Effector memory CD4-positive, alpha-beta T cell (primary cell): ENCODE data around the gene LTBP2.

ENCODE experiments used
- DNase-seq, 3 donors: peaks; one replicate each; pipeline ENCODE4 v3.0.0-alpha.2; 2020
- H3K27ac ChIP-seq: 2 replicates; pipeline ENCODE4 v1.7.0; 2013; ENCODE audit warnings: mild to moderate bottlenecking, low read length, moderate library complexity; ENCODE audit not compliant: insufficient read depth, poor library complexity, severe bottlenecking
- H3K27me3 ChIP-seq: replicated peaks from 2 replicates; pipeline ENCODE4 v1.7.0; 2013; ENCODE audit warnings: mild to moderate bottlenecking, low read length; ENCODE audit not compliant: insufficient read depth, control insufficient read depth, poor library complexity, severe bottlenecking
- H3K36me3 ChIP-seq: 2 replicates; pipeline ENCODE4 v1.7.0; 2013; ENCODE audit warnings: mild to moderate bottlenecking, low read length, moderate library complexity; ENCODE audit not compliant: control insufficient read depth, insufficient read depth
- H3K4me1 ChIP-seq: 2 replicates; pipeline ENCODE4 v1.7.0; 2013; ENCODE audit warnings: low read length, mild to moderate bottlenecking; ENCODE audit not compliant: control insufficient read depth, insufficient read depth, poor library complexity, severe bottlenecking
- H3K4me3 ChIP-seq: 2 replicates; pipeline ENCODE4 v1.7.0; 2013; ENCODE audit warnings: low read length, low read depth, mild to moderate bottlenecking; ENCODE audit not compliant: insufficient read depth, poor library complexity, severe bottlenecking
- H3K9me3 ChIP-seq: 2 replicates; pipeline ENCODE4 v1.7.0; 2013; ENCODE audit warnings: mild to moderate bottlenecking, low read length, moderate library complexity; ENCODE audit not compliant: control insufficient read depth

LTBP2 gene

DNA sequence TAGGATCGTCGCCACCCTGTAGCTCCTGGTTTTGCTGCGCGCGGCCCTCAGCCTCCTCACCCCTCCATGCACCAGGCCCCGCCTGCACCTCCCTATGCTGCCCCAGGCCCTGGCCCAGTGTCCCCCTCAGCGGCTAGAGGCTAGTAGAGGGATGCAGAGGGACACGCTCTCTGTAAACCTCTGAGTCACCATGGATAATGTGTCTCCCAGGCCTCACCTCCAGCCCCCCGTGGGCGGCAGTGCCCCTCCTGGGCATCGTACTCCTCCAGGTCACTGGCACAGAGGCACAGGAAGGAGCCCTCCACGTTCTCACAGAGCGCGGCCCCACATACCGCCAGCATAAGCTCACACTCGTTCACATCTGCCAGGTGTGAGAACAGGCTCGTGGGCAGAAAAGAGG is 106.2 kb downstream of the LTBP2 start:
- Histone ChIP-seq H3K27ac (no peak overlapping the region), H3K36me3 (no peaks in the 10 kb centered on the region), H3K4me1 (peaks cover 2% of the 10 kb centered on the region), H3K9me3 (no peaks in the 10 kb centered on the region), H3K27me3 (no peaks in the 10 kb centered on the region), H3K4me3 (no peak overlapping the region)
- DNase-seq, result no peak

DNA sequence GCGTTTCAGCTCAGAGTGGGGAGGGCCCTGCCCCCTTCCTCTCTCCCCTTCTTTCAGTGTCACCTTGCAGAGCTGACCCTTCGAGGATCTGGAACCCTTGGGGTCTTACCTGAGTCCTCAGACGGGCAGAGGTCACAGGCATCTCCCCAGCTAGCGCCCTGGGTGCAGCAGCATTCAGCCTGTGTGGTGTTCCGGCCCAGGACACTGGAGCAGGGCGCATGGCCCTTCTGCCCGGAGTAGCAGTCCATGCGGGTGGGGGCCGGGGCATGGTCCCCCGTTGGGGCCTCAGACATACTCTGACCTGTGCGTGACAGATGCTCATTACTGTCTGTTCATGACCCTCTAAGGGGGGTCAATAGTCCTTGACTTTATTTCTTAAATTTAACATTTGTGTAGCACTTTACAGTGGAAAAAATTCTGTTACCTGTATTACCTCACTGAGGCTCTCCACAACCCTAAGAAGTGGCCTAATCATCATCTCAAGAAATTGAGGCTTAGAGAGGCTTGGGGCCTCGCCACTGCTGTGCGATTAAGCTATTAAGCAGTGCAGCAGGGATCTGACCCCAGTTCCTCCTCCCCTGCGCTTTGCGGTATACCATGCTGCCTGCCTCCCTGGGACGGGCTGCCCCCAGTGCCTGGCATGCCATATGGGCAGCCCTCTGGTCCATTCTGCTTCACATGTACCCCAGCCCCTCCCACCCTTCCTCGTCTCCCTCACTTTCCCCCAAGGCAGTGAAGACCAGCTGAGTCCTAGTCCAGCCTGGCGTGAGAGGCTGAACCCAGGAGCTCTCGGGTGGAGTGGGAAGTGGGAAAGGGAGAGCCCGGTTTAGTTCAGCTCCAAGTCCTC is 106.9 kb downstream of the LTBP2 start:
- H3K27me3 ChIP-seq, result no peaks in the 10 kb centered on the region
- no peaks in the 10 kb centered on the region for H3K36me3 ChIP-seq
- DNase-seq, result no peak
- peaks cover 2% of the 10 kb centered on the region for H3K4me1 ChIP-seq
- no peak overlapping the region for H3K27ac ChIP-seq
- no peaks in the 10 kb centered on the region for H3K9me3 ChIP-seq
- H3K4me3 ChIP-seq, result no peak overlapping the region

DNA sequence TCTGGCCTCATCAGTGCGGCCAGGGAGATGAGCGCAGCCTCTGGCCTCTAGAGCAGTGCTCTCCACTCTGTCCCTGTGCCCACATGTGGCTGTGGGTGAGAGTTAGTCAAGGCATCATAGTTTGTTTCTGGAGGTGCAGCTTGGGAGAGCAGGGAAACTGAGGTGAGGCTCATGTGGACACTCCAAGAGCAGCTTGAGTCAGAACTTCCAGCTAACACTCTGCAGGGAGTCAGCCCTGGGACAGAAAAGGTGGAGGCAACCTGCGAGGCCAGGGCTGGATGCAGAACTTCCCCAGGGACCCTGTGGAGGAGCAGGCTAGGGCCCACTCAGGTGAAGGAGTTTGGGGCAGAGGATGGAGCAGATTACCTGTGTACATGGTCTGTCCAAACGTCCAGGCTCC is 107.6 kb downstream of the LTBP2 start:
- Histone ChIP-seq H3K36me3 (no peaks in the 10 kb centered on the region), H3K27ac (no peak overlapping the region), H3K4me1 (peaks cover 2% of the 10 kb centered on the region), H3K4me3 (no peak overlapping the region), H3K9me3 (no peaks in the 10 kb centered on the region), H3K27me3 (no peaks in the 10 kb centered on the region)
- DNase-seq, result no peak

DNA sequence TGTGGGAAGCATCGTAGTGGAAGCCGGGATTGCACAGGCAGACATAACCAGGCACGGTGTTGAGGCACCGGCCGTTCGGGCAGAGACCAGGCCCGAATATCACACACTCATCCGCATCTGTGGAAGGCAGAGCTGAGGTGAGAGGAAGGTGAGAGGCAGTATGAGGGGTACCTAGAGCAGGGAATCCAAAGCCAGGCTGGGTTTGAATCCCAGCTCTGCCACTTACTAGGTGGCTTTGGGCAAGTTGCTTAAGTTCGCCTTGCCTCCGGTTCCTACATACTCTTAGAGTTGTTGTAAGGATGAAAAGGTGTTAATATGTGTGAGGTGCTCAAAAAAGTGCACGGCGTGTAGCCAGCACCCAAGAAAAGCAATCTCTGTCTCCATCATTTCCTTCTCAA is 108.1 kb downstream of the LTBP2 start:
- H3K27me3 ChIP-seq, result no peaks in the 10 kb centered on the region
- H3K36me3 ChIP-seq, result no peaks in the 10 kb centered on the region
- H3K9me3 ChIP-seq, result no peaks in the 10 kb centered on the region
- H3K27ac ChIP-seq, result no peak overlapping the region
- no peak for DNase-seq
- no peak overlapping the region for H3K4me3 ChIP-seq
- H3K4me1 ChIP-seq, result peaks cover 2% of the 10 kb centered on the region

- no peaks in the 10 kb centered on the region for H3K9me3 ChIP-seq
Measured at GRCh38 chr14:74503291-74503937, 108.6 kb downstream of the LTBP2 start.

GRCh38 chr14:74502236-74503019 is 109.6 kb downstream of the LTBP2 start:
- peaks cover 2% of the 10 kb centered on the region for H3K4me1 ChIP-seq
- H3K9me3 ChIP-seq, result no peaks in the 10 kb centered on the region
- no peaks in the 10 kb centered on the region for H3K36me3 ChIP-seq
- no peak overlapping the region for H3K27ac ChIP-seq
- no peak overlapping the region for H3K4me3 ChIP-seq
- H3K27me3 ChIP-seq, result no peaks in the 10 kb centered on the region
- no peak for DNase-seq

More at GRCh38 chr14:74503291-74503937, 108.6 kb downstream of the LTBP2 start:
- Histone ChIP-seq H3K4me1 (peaks cover 2% of the 10 kb centered on the region), H3K27me3 (no peaks in the 10 kb centered on the region), H3K4me3 (no peak overlapping the region), H3K36me3 (no peaks in the 10 kb centered on the region), H3K27ac (no peak overlapping the region)
- DNase-seq, result no peak

- Histone ChIP-seq H3K9me3 (no peaks in the 10 kb centered on the region), H3K36me3 (no peaks in the 10 kb centered on the region), H3K4me1 (peaks cover 2% of the 10 kb centered on the region), H3K4me3 (no peak overlapping the region), H3K27ac (no peak overlapping the region), H3K27me3 (no peaks in the 10 kb centered on the region)
- DNase-seq, result no peak
Measured at GRCh38 chr14:74501691-74502090, 110.3 kb downstream of the LTBP2 start.

GRCh38 chr14:74501135-74501614 is 110.9 kb downstream of the LTBP2 start:
- H3K4me1 ChIP-seq, result peaks cover 2% of the 10 kb centered on the region
- peaks cover under 1% of the 10 kb centered on the region for H3K36me3 ChIP-seq
- H3K4me3 ChIP-seq, result no peak overlapping the region
- no peak overlapping the region for H3K27ac ChIP-seq
- H3K27me3 ChIP-seq, result no peaks in the 10 kb centered on the region
- no peaks in the 10 kb centered on the region for H3K9me3 ChIP-seq
- no peak for DNase-seq

DNA sequence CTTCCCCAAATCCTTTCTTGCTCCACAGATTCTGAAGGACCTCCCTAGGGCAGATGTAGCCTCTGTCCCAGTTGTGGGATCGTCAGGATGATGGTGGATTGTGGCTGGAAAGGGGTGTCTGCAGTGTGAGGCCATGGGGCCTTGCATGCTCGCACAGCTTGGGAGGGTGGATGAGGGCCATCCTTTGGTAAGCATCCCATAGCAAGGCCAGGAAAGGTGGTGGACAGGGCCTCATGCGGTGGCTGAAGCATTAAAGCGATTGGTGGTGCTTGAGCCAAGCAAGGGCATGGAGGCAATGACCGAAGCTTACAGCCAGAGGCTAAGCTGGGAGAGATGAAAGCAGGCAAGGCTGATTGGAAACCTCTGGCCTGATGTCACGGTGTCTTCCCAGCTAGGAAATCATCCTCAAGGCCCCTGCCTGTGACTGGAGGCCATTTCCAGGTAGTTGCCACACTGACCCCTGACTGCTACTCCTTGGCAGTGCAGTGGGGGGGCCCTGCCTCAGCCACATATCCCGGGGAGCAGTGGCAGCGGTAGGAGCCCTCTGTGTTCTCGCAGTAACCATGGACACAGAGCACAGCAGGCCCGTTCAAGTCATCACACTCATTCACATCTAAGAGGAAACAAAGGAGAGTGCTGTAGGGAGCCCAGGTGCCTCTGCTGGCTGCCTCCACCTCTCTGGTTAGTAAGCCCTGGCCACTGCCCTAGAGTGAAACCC is 111.5 kb downstream of the LTBP2 start:
- Histone ChIP-seq H3K4me1 (peaks cover 5% of the 10 kb centered on the region), H3K4me3 (no peak overlapping the region), H3K27me3 (no peaks in the 10 kb centered on the region), H3K9me3 (no peaks in the 10 kb centered on the region), H3K36me3 (peaks cover 5% of the 10 kb centered on the region), H3K27ac (no peak overlapping the region)
- no peak for DNase-seq
